ENCODE data around the gene NCBP2.

- TF ChIP-seq CTCF (IDR thresholded peaks at IDR 0.05) (no peak), POLR2A (IDR thresholded peaks at IDR 0.05) (no peak), POLR2AphosphoS5 (IDR thresholded peaks at IDR 0.05; ENCODE audit: insufficient read depth in 1 of 2, low read depth in 1 of 2) (no peak)
These were observed 9.7 kb downstream of the NCBP2 start for GRCh38 chr3:196932600-196932999.

All from vagina (tissue), 2 donors.